ENCODE results near the gene GLB1L2.

The GLB1L2 gene

DNA sequence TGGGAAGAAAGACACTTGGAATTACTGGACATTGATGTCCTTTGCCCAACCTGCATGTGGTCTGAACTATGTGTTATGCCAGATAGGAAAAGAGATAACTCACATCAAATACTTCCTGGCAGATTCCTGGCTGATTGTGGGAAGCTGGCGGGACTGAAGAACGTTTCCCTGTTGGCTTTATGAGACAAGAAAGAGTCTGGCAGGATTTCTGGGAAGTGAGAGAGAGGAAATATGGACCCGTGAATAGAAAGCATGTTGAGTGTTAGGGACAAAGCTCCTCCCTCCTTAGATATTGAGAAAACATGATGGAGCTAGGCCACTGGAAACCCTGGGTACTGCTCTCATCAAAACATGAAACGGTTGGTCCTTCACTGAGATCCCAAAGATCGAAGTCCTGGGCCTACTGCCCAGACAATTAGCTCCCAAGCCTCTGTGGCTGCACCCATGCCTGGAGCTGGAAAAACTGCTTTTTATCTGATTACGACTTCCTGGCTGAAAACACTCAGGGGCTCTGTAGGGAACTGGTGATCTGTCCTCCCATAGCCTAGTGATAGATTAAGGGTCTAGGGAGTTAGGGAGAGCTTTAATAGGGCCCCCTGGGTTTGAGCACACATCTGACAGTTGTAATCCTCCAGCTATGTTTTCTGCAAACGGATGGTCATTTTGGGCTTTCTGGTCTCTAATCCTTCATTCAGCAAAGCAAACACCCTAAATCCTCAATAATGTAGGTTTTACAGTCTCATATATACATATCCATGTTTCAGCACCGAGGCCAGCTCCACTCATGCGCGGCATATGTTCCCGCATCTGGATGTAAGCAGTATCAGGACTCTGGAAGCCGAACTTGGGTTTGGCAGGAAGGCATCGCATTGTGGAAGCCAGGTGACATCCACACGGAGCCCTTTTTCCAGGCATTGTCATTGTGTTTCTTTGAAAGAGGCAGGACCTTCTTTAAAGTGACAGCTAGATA is 86.4 kb downstream of the GLB1L2 start:
- no peak overlapping the region for H3K4me3 ChIP-seq (ENCODE audit: low read depth, low read length)

- no peak overlapping the region for H3K4me3 ChIP-seq (ENCODE audit: low read depth, low read length)
These were observed 91.3 kb downstream of the GLB1L2 start for GRCh38 chr11:134423106-134423505.

DNA sequence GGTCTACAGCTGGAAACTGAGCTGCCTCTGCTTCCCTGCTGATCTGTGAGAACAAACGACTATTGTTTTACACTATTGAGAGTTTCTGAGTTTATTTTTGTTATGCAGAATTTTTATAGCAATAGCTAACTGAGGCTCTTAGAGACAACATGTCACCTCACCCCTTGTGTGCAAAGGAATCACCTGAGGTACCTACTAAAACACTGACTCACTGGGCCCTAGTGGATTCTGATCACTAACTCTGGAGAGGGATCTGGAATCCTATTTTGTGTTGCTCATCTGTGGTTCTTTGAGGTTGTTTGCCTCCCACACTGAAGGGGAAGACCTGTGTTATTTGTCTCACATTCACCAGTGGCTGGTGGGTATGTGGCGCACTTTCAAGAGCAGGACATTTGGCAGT is 93.6 kb downstream of the GLB1L2 start:
- no peak overlapping the region for H3K4me3 ChIP-seq (ENCODE audit: low read depth, low read length)

Measured in iPS-11a (cell line).